ENCODE measurements around the gene SMIM44. TPM values are rescaled to one million over a fixed set of nuclear protein-coding genes. Genes with fewer than 3 reads are reported as not detected.

SMIM44 gene
- total RNA-seq, 3 donors from 2014 or later, result not detected

DNA sequence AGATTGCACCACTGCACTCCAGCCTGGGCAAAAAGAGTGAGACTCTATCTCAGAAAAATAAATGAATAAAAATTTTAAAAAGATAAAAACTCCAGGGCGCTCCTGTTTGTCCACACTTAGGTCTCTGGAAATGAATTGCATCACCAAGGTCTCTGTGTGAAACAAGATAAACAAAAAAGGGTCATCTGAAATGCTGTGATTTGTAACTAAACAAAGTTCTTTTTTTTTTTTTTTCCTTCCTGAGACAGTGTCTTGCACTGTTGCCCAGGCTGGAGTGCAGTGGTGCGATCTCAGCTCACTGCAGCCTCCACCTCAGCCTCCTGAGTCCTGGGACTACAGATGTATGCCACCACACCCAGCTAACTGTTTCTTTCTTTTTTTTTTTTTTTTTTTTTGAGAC lies 34.4 kb upstream of the SMIM44 start:
- TF ChIP-seq CTCF (IDR thresholded peaks at IDR 0.05), result no peak
- TF ChIP-seq POLR2A (IDR thresholded peaks at IDR 0.05), result no peak
- no peak for TF ChIP-seq POLR2AphosphoS5 (IDR thresholded peaks at IDR 0.05)
- Histone ChIP-seq H3K27ac (no peak overlapping the region), H3K4me1 (peaks cover 4 to 7% of the 10 kb centered on the region in 2 donors), H3K4me3 (no peak overlapping the region), H3K36me3 (no peaks in the 10 kb centered on the region), H3K27me3 (no peaks in the 10 kb centered on the region), H3K9me3 (no peaks in the 10 kb centered on the region)
- intact Hi-C loops (cut with DNase I; ENCODE audit: low total_unique reads), result no loop called here
- DNase-seq (ENCODE audit: low spot score in 2 of 2), result no peak

GRCh38 chr19:3516675-3517207 lies 33.5 kb upstream of the SMIM44 start:
- TF ChIP-seq POLR2A (IDR thresholded peaks at IDR 0.05), result no peak
- no peak for TF ChIP-seq CTCF (IDR thresholded peaks at IDR 0.05)
- TF ChIP-seq POLR2AphosphoS5 (IDR thresholded peaks at IDR 0.05), result no peak
- Histone ChIP-seq H3K27ac (no peak overlapping the region), H3K36me3 (no peaks in the 10 kb centered on the region), H3K27me3 (no peaks in the 10 kb centered on the region), H3K4me1 (peaks cover 4 to 7% of the 10 kb centered on the region in 2 donors), H3K4me3 (no peak overlapping the region), H3K9me3 (no peaks in the 10 kb centered on the region)
- intact Hi-C loops (cut with DNase I; ENCODE audit: low total_unique reads), result no loop called here
- no peak for DNase-seq (ENCODE audit: low spot score in 2 of 2)

- TF ChIP-seq POLR2AphosphoS5 (IDR thresholded peaks at IDR 0.05) (no peak), POLR2A (IDR thresholded peaks at IDR 0.05) (no peak)
- no peak overlapping the region for H3K27ac ChIP-seq
- H3K4me3 ChIP-seq, result no peak overlapping the region
- no peaks in the 10 kb centered on the region for H3K27me3 ChIP-seq
- H3K36me3 ChIP-seq, result no peaks in the 10 kb centered on the region
- H3K4me1 ChIP-seq, result peaks cover 4 to 7% of the 10 kb centered on the region in 2 donors
- H3K9me3 ChIP-seq, result no peaks in the 10 kb centered on the region
- intact Hi-C loops (cut with DNase I; ENCODE audit: low total_unique reads), result no loop called here
- no peak for DNase-seq (ENCODE audit: low spot score in 2 of 2)
Observed at GRCh38 chr19:3515891-3516422, 32.7 kb upstream of the SMIM44 start.

DNA sequence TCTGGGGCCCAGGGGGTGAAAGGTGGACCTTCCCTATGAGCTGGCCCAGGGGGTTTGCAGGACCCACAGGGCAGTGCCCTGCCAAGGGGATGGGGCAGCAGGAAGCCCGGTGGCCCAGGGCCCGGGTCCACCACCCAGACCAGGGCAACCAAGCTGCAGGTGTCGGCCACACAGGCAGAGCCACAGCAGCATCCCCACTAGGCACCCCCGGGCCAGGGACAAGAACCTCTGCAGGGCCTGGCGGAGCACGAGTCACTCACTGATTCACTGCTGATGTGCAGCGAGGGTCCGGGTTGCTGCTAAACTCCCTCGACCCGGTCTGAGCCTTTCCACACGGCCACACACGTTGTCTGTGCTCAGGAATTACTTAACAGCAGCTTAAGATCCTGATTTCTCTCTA lies 31.7 kb upstream of the SMIM44 start:
- Histone ChIP-seq H3K4me1 (peaks cover 4 to 7% of the 10 kb centered on the region in 2 donors), H3K27ac (no peak overlapping the region), H3K27me3 (no peaks in the 10 kb centered on the region), H3K9me3 (no peaks in the 10 kb centered on the region), H3K4me3 (no peak overlapping the region), H3K36me3 (no peaks in the 10 kb centered on the region)
- intact Hi-C loops (cut with DNase I; ENCODE audit: low total_unique reads), result no loop called here
- TF ChIP-seq CTCF (IDR thresholded peaks at IDR 0.05) (no peak), POLR2AphosphoS5 (IDR thresholded peaks at IDR 0.05) (no peak), POLR2A (IDR thresholded peaks at IDR 0.05) (no peak)
- no peak for DNase-seq (ENCODE audit: low spot score in 2 of 2)

GRCh38 chr19:3513229-3514140 lies 30.2 kb upstream of the SMIM44 start:
- Histone ChIP-seq H3K4me3 (no peak overlapping the region), H3K27me3 (no peaks in the 10 kb centered on the region), H3K36me3 (no peaks in the 10 kb centered on the region), H3K27ac (no peak overlapping the region), H3K9me3 (no peaks in the 10 kb centered on the region), H3K4me1 (peaks cover 4 to 7% of the 10 kb centered on the region in 2 donors)
- no peak for DNase-seq (ENCODE audit: low spot score in 2 of 2)
- intact Hi-C loops (cut with DNase I; ENCODE audit: low total_unique reads), result no loop called here
- TF ChIP-seq CTCF (IDR thresholded peaks at IDR 0.05) (no peak), POLR2A (IDR thresholded peaks at IDR 0.05) (no peak), POLR2AphosphoS5 (IDR thresholded peaks at IDR 0.05) (no peak)
